Measurements from ENCODE around the gene LSM12. TPM values are rescaled to one million over a fixed set of nuclear protein-coding genes. Genes with fewer than 3 reads are reported as not detected.

LSM12 gene
- total RNA-seq, 4 donors from 2014 or later, result 27.3 to 44.3 (median 36.9) TPM

GRCh38 chr17:44079877-44080821 lies 13.7 kb upstream of the LSM12 start:
- Histone ChIP-seq H3K9me3 (no peaks in the 10 kb centered on the region), H3K36me3 (peaks cover 39 to 100% (median 56%) of the 10 kb centered on the region in 3 donors), H3K27me3 (no peaks in the 10 kb centered on the region), H3K4me3 (no peak overlapping the region), H3K27ac (no peak overlapping the region), H3K4me1 (peaks cover 0 to 10% (median 6%) of the 10 kb centered on the region in 3 donors)
- TF ChIP-seq CTCF (IDR thresholded peaks at IDR 0.05), result no peak
- no peak for TF ChIP-seq POLR2A (IDR thresholded peaks at IDR 0.05)
- 84% methylated on average over 14 of the region's 18 CpGs; no CpG with 5 or more reads in 1 of the 2 donors for WGBS, 2 donors
- intact Hi-C loops (cut with DNase I), result no loop called here
- DNase-seq, result no peak

- Histone ChIP-seq H3K27ac (no peak overlapping the region), H3K4me1 (peaks cover 0 to 10% (median 6%) of the 10 kb centered on the region in 3 donors), H3K4me3 (no peak overlapping the region), H3K9me3 (no peaks in the 10 kb centered on the region), H3K36me3 (peaks cover 32 to 98% (median 52%) of the 10 kb centered on the region in 3 donors), H3K27me3 (no peaks in the 10 kb centered on the region)
- no peak for DNase-seq
- TF ChIP-seq POLR2A (IDR thresholded peaks at IDR 0.05) (no peak), CTCF (IDR thresholded peaks at IDR 0.05) (no peak)
- intact Hi-C loops (cut with DNase I), result no loop called here
- WGBS, 2 donors, result 67 to 96% methylated on average over 1 to 5 of the region's 19 CpGs
These were observed 11.9 kb upstream of the LSM12 start for GRCh38 chr17:44078412-44078811.

GRCh38 chr17:44077595-44077909 lies 11.1 kb upstream of the LSM12 start:
- TF ChIP-seq POLR2A (IDR thresholded peaks at IDR 0.05), result no peak
- no peak for TF ChIP-seq CTCF (IDR thresholded peaks at IDR 0.05)
- Histone ChIP-seq H3K36me3 (peaks cover 27 to 90% (median 43%) of the 10 kb centered on the region in 3 donors), H3K4me1 (peaks cover 0 to 19% (median 6%) of the 10 kb centered on the region in 3 donors), H3K27ac (peak overlapping the region in 2 of 4 donors; percentile 0 to 26), H3K4me3 (no peak overlapping the region), H3K9me3 (no peaks in the 10 kb centered on the region), H3K27me3 (no peaks in the 10 kb centered on the region)
- intact Hi-C loops (cut with DNase I), result no loop called here
- WGBS, 2 donors, result 40 to 74% methylated on average over 1 to 3 of the region's 4 CpGs
- DNase-seq, result no peak

- TF ChIP-seq CTCF (IDR thresholded peaks at IDR 0.05), result no peak
- TF ChIP-seq POLR2A (IDR thresholded peaks at IDR 0.05), result no peak
- intact Hi-C loops (cut with DNase I), result no loop called here
- Histone ChIP-seq H3K4me3 (no peak overlapping the region), H3K4me1 (peaks cover under 1 to 25% (median 10%) of the 10 kb centered on the region in 3 donors), H3K9me3 (no peaks in the 10 kb centered on the region), H3K36me3 (peaks cover 27 to 84% (median 37%) of the 10 kb centered on the region in 3 donors), H3K27me3 (no peaks in the 10 kb centered on the region), H3K27ac (peak overlapping the region in 3 of 4 donors; percentile 0 to 26 (median 17))
- no peak for DNase-seq
- 61 to 63% methylated on average over 4 of the region's 6 CpGs for WGBS, 2 donors
These were observed 10.5 kb upstream of the LSM12 start for GRCh38 chr17:44076716-44077594.
